ENCODE data around the gene ATP8A1.
"Not testable (repeated sequence)": the region's sequence is repeated elsewhere in the genome, so short reads cannot be mapped to it uniquely, and the experiment has no call there.

ATP8A1 gene

DNA sequence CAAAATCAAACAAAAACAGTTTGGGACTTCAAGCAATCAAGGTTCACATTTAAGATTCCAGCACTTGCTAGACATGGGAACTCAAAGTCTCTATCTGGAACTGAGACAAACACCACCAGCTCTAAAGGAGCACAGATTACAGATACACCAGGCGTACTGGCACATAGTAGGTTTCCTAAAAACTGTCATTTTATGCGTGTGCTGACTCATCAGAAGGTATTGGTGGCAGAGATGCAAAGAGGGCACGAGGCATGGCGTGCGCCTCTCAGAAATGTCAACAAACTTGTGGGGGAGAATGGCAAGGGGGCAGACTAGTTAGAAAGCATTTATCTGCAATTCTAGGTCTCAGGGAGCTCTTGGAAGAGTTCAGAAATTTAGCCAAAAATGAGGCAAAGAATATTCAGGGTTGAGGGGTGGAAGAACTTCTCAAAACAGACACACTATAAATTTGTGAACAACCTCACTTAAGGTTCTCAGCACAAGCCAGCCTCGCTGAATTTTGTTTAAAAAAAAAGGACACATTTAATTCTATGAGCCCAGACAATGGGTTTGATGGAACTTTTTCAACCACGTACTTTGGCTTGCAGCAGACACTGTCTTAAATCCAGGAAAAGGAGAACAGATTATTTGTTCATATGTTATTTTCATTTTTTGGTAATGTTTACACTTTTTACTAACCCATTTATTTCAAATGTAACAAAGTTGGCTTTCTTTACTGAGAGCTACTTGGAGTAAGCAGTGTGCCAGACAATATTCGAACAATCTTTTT is 159.6 kb downstream of the ATP8A1 start:
- DNase-seq = no peak

DNA sequence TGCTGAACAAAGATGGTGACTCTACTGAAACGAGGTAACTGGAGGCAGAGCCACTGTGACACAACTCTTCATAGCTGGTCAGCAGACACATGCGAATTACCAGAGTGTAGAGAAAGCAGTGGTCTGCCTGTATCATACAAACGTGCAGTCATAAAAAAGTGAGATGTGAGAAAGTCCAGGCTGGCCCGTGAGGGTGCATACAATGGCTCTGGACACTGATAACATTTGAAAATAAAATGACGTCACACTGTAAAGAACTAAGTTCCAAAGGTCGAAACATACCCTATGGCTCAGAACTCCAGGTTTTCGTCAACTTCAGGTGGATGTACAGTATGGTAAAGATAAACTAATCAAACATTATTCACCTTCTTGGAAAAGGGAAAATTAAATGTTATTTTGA is 163.9 kb downstream of the ATP8A1 start:
- DNase-seq = no peak

DNA sequence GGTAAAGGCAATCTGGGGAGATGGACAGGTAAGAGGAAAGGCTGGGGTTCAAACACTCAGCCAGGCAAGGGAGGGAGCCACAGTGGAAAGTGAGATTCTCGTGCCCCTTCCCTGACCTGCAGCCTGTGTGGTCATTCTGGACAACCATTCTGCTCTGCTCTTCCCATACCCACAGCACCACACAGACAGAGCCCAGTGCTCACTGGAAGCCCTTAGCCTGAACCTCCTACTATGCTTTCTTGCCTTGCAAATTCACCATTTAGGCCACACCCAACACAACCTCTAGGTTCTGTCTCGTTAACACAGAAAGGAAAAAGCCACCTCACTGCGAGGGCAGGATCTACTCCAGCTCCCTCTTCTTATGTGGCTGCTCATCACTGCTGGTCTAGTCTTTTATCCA is 166.9 kb downstream of the ATP8A1 start:
- DNase-seq = no peak

DNA sequence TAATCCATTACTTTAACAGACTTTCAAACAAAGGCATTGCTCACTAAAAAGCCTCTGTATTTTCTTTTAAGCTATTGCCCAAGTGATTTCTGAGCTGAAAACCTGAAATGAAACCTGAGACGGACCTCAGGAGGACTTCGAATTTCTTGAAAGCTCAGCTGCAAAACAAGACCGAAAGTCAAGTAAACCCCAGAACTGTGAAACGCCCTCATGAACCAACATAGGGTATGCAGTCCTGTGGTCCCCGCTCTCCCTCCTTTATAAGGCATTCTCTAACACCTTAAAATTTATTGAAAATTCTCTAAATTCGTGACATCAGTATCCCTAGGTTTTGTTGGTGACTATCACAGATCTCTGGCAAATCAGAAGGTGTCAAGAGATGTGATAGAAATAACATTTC is 167.8 kb downstream of the ATP8A1 start:
- DNase-seq = no peak

DNA sequence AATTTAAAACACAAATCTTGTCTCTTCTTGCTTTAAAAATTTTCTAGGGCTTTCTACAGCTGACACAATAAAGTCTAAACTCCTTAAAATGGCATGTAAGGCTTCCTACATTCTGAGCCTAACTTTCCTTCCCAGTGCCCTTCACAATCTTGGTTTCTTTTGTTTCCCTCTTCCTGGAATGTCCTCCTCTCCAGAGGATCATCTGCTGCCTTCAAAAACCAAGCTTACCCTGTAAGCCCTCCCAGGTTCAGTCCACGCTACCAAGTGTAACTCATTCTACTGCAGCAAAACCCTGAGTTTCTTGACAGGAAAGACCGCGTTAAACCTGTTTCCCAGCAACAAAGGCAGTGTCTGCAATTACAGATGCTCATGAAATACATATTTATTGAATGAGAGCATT is 168.4 kb downstream of the ATP8A1 start:
- DNase-seq = no peak

DNA sequence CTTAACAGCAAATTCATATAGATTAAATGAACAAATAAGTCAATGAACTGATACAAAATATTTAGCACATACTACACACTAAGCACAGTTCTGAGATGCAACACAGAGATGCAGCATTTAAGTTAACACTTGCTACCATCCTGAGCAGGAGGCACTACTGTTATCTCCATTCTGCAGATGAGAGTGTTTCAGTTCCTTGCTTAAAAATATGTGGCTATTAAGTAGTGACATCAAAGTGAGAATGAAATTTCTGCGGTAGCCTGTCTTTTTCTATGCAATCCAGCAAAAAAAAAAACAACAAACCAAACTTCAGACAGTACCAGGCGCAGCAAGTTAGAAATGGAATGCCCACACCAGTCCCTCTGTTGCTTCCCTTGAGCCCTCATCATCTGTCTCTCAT is 168.8 kb downstream of the ATP8A1 start:
- no peak for DNase-seq

DNA sequence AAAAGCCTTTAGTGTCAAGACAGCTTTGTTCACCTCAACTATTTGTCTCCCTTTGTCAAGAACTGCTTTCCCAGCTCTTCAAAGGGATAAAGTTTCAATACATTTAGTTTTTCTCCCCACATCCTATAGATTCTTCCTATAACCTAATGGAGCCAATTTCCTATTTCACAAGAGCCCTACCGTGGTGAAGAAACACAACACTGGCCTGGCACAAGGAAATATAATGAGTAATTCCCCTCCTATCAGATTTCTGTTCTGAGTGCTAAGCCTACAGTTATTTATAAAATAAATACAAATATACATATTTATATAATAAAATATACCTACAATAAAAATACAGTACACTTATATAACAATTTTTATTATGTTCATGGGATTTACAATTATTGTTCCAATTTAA is 169.7 kb downstream of the ATP8A1 start:
- no peak for DNase-seq

DNA sequence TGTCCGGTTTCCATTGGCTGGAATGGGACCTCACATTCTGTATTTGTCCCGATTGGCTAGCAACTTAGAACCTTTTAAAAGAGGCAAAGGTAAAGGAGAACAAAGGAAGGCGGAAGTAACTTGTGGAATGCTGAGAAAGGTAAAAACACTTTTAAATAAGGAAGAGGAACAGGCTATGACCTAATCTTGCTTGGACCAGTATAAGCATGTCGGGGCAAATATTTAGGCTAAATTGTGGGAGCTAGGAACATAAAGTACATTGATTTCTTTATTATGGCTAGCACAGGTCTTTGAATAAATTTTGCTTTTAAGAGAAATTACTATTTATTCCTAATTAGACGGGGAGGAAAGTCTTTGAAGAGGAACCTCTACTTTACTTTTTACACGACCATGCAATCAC is 170.7 kb downstream of the ATP8A1 start:
- not testable (repeated sequence) for DNase-seq

DNA sequence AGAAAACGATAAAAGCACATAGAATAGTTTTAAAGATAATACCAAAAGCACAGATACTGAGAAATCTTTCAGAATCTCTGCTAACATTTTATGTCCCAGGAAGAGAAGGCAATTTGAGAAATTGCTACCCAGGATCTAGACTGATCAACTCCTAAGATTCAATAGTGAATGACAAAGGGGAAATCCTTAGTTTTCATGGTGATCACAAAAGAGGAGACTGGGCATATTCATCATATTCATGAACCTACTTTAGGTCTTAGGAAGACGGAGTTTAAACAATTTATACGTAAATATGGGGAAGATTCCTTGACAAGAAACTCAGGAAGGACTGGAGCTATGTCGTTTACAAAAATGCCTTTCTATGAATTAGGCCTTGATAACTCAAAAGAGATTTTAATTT is 172.3 kb downstream of the ATP8A1 start:
- no peak for DNase-seq

DNA sequence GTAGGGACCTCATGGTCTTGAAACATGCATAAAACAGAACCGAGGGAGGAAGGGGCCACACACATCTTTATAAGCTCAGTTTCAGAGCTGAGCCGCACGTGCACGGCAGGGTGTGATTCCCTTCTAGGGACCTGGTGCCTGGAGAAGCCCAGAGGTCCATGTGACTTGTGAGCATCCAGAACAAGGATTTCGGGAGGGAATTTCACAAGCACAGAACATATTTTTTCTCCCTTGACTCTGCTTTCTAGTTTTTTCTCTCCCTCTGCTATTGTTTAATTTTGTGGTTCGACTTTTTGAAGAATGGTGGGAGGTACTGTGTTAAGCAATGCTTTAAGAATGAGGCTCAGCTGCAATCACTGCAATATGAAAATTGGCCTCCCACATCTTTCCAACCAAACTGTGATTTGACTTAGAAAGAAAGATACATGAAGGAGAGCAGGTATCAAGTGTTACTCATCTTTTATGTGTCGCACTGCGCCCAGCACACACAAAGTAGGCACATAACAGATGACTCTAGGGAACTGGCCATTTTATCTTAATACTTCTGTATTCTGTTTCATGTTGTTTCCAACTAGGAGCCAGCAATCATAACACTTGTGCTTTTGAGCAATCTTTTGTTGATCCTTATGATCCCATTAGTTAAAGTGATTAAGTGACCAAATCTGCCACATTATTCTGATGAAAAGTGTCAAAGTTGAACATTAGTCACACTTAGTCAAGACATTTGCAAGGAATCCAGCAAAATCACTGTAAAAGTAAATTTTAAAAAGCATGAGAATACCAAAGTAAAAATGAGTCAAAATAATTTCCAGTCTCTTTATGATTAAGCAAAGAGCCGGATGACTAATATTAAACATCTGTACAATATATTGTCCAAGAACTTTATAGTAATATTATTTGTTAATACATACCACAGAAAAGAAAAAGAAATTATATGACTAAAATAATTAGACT is 173.2 kb downstream of the ATP8A1 start:
- DNase-seq = no peak

DNA sequence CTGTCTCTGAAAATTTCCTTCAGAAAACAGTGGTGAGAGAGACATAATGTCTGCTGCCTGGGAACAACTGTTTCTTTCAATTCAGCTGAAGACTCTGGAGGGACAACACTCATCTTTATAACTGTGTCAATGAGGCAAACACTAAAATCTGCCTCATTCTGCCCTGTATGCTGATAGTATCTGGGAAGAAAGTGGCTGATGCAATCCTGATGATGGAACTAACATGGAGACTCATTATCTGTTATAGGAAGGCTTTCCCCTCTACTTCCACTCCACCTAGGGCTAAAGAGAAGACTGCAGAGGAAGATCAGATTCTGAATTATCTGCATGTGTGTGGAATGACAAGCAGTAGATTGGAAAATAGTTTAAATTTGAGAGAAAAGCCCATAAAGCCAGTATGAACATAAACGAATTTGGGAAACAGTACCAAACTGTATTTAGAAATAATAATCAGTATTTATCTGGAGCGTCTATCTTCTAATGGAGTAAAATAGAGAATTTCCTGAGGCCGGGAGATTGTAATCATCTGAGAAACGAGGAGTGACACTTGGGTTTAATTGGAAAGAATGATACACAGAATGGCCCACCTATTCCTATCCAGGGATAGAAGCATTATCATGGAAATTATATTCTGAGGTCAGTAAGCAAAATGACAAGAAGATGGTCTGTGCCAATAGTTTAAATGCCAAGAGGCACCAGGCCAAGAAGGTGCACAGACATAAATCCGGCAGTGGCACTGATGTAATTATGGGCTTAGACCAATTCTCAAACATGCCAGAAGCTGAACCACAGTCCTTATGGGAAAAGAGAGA is 174.2 kb downstream of the ATP8A1 start:
- DNase-seq = no peak

DNA sequence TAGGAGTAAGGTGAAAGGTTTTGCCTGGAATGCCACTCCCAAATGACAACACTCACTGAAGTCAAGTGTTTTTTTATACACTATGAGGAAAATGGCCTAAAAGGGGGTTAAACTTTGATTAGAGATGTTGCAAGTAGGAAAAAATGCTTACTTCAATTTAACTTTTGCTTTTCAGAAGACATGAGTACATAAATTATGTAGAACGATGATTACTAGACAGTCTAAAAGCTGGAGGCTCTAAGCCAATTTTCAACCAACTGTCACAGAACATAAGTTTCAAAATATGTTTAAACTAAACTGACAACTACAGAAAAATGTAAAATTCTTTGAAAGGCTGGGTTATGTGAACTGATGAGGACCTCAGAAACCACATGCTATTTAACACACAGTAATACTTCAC is 176.2 kb downstream of the ATP8A1 start:
- DNase-seq = no peak

DNA sequence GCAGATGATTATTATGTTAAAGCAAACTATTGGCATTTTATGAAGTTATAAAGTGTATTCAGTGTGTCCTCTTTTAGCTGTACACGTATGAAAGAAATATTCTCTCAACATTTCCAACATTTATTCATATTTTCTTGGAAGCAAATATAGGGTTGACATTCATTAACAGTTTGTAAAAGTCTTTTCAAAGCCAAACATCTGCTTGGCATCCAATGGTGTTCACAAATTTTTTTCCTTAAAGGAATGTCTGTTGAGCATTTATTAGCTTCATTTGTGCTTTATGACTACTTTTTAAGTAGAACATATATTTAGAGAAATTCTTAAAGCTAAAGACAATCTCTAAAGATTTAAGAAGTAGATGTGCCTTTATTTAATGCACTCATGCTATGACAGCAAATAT is 176.6 kb downstream of the ATP8A1 start:
- DNase-seq = no peak

DNA sequence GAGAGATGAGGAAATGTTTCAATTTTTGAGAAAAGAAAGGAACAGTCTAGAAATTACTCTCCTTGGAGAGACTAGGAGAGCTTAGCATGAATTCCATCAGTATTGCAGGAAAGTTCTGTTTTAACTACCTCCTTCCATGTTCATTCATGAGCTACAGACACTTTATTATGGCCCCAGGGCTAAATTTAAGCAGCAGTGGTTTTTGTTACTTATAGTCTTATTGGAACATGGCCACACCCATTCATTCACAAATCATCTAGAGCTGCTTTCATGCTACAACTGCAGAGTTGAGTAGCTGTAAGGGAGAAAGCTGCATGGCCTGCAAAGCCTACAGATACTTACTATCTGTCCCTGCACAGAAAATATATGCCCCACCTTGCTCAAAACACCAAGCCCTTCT is 178.0 kb downstream of the ATP8A1 start:
- DNase-seq = no peak

DNA sequence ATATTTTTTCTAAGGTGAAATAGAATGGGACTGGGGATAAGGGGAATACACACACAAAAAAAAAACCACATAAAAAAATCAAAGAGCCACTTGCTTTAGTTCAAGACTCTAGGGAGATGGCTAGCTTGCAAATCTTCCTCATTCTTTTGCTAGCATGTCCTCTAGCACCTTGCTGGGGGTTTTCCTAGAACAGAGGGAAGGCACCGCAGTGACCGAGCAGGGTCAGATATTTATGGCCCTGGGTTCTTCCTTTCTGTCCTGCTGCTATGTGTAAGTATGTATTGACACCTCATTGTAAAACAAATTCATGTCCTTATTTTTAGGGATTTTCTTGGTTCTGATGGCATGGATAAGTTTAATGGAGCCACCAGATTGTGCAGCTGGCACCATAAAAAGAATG is 178.4 kb downstream of the ATP8A1 start:
- DNase-seq = no peak

DNA sequence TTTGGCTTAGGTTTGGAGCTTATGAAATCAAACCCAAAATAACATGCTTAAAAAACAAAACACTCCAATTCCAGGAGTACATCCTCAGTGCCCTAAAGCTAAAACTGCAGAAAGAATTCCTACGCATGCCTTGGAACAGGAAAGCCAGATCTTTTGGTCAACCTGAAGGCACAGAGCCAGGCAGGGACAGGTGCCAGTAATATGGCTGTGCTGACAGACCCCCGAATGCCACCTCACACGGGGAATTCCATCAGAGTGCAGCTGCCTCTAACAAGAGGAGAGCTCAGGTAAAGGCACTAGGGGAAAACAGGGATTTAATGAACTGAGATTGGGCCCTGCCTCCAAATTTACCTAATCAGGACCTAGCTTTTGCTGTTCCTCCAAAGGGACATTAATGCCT is 182.5 kb downstream of the ATP8A1 start:
- DNase-seq = no peak

DNA sequence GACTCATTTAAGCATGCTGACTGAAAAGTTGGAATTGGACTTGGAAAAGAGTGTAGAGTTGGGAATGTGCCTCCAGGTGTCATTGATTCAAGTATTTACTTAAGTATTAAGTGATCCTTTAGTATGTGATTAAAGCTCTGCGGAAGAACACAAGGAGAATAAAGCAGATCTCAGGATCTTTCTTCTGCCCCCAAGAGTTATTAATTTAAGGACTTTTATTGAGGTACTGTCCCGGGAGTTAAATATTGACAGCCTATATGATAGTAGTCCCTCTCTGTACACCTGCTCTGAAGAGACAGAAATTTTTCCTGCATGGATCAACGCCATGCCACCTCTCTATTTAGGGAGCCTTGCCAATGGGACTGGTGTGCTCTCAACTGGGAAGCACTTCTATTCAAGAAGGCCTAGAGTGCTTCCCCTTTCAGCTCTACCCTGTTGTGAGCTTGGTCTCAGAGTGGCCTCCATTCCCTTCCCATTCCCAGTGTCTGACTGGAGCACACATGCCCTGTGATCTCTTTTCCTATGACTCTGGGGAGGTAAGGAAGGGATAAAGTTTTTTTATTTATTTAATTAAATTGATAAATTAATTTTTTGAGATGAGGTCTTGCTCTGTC is 183.7 kb downstream of the ATP8A1 start:
- no peak for DNase-seq

DNA sequence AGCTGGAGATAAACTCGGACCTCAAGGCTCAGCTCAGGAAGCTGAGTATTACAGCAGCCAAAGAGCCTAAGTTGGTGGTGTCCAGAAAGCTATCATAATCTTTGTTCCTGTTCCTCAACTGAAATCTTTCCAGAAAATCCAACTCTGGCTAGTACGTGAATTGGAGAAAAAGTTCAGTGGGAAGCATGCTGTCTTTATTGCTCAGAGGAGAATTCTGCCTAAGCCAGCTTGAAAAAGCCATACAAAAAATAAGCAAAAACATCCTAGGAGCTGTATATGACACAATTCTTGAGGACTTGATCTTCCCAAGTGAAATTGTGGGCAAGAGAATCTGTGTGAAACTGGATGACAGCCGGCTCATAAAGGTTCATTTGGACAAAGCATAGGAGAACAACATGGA is 185.0 kb downstream of the ATP8A1 start:
- DNase-seq = no peak

DNA sequence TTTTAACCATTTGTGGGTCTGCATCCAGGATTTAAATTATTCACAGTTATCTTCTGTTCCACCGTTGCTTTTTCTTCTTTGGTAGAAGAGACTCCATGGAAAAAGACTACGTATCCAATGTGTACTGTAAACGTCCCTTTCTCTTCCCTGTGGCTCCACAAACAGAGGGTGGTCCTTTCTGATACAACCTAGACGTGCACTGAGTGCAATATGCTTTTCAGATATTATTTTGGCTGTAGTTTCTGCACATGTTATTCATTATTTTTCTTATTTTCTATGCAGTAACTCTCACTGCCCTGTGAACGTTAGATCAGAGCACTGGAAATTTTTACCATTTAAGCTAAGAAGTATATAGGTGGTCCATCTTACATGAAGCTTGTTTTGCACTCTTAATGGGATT is 186.9 kb downstream of the ATP8A1 start:
- no peak for DNase-seq

DNA sequence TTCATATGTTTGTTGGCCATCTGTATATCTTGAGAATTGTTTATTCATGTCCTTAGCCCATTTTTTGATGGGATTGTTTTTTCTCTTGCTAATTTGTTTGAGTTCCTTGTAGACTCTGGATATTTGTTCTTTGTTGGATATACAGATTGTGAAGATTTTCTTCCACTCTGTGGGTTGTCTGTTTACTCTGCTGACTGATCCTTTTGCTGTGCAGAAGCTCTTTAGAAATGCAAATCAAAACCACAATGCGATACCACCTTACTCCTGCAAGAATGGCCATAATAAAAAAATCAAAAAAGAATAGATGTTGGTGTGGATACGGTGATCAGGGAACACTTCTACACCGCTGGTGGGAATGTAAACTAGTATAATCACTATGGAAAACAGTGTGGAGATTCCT is 189.1 kb downstream of the ATP8A1 start:
- not testable (repeated sequence) for DNase-seq

DNA sequence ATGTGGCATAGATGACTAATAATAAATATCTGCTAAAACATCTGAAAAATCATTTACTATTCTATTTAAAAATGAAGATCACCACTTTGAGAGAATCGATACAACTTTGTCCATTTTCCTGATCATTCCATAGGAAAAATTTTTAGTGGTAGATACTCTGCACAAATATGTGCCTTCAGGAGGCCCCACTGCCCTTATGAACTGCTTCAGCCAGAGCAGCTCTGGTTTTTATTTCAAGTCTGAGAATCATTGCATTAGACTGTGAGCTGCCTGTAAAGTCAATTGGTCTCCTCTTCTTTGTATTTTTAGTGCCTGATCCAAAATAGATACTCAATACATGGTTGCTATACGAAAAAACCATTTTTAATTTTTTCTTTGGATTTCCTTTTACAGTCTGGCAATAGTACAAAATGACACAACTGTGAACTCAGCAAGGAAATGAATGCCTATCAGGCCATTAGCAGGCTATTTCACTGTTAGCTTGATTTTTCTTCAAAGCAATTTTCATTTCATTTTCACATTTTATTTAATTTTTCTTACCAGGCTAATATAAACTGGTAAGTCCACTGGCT is 190.5 kb downstream of the ATP8A1 start:
- no peak for DNase-seq

DNA sequence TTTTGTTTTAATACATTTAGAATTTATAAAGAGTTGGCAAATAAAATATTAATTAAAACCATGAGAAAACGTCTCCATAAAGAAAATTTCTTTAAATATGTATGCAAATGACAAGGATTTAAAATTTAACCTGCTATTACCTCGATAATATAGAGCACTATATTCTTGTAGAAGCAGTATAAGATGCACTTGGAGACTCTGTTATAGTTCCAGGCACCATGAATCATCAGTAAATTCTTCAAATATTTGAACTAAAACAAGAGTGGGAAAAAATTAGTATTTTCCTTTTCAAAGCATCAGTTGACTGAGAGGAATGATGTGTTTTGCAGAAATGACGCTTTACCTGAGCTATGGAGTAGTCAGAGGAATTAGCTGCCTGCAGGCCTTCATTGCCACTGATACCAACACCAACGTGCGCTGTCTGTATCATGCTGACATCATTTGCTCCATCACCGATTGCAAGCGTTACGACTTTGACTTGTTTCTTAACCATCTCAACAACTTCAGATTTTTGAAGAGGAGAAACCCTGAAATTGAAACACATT is 192.3 kb downstream of the ATP8A1 start:
- DNase-seq = no peak

Data from NCI-H1092 treated with DMSO at 0.1 percent for 48 hours (cell line).